Measurements from ENCODE around the gene FUT1. TPM values are rescaled to one million over a fixed set of nuclear protein-coding genes. Genes with fewer than 3 reads are reported as not detected.

FUT1 gene
- total and polyA plus RNA-seq, 9 of the 15 experiments (the other 6 are each of a cell fraction or from before 2014, with no cell fraction given): 2.3 to 18.5 (median 8.8) TPM

- TF ChIP-seq THAP7 (CRISPR knock-in tag; IDR thresholded peaks at IDR 0.05): no peak
- TF ChIP-seq, protein P1, sequence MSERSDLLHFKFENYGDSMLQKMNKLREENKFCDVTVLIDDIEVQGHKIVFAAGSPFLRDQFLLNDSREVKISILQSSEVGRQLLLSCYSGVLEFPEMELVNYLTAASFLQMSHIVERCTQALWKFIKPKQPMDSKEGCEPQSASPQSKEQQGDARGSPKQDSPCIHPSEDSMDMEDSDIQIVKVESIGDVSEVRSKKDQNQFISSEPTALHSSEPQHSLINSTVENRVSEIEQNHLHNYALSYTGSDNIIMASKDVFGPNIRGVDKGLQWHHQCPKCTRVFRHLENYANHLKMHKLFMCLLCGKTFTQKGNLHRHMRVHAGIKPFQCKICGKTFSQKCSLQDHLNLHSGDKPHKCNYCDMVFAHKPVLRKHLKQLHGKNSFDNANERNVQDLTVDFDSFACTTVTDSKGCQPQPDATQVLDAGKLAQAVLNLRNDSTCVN (CRISPR knock-in tag; IDR thresholded peaks at IDR 0.05): peak; percentile 59; the same call in 1 of the 2 replicates
- TF ChIP-seq ZNF764 (CRISPR knock-in tag; IDR thresholded peaks at IDR 0.05; ENCODE audit: low read depth): 0 out of 2 replicates have a peak, but pooled peaks have one; percentile 24
- TF ChIP-seq, protein P2, sequence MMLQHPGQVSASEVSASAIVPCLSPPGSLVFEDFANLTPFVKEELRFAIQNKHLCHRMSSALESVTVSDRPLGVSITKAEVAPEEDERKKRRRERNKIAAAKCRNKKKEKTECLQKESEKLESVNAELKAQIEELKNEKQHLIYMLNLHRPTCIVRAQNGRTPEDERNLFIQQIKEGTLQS (IDR thresholded peaks at IDR 0.05): no peak
- TF ChIP-seq, protein P2 (CRISPR knock-in tag; conservative IDR thresholded peaks at IDR 0.05): no peak
- 0 out of 2 replicates have a peak, but pooled peaks have one; percentile 14 for TF ChIP-seq SMARCA4 (IDR thresholded peaks at IDR 0.05)
- no peak for TF ChIP-seq PTBP1 (IDR thresholded peaks at IDR 0.05; ENCODE audit: low read depth, low read length)
- no peak for TF ChIP-seq ZBTB1 (CRISPR knock-in tag; IDR thresholded peaks at IDR 0.05; ENCODE audit: borderline replicate concordance, low read depth)
- TF ChIP-seq, protein P3, sequence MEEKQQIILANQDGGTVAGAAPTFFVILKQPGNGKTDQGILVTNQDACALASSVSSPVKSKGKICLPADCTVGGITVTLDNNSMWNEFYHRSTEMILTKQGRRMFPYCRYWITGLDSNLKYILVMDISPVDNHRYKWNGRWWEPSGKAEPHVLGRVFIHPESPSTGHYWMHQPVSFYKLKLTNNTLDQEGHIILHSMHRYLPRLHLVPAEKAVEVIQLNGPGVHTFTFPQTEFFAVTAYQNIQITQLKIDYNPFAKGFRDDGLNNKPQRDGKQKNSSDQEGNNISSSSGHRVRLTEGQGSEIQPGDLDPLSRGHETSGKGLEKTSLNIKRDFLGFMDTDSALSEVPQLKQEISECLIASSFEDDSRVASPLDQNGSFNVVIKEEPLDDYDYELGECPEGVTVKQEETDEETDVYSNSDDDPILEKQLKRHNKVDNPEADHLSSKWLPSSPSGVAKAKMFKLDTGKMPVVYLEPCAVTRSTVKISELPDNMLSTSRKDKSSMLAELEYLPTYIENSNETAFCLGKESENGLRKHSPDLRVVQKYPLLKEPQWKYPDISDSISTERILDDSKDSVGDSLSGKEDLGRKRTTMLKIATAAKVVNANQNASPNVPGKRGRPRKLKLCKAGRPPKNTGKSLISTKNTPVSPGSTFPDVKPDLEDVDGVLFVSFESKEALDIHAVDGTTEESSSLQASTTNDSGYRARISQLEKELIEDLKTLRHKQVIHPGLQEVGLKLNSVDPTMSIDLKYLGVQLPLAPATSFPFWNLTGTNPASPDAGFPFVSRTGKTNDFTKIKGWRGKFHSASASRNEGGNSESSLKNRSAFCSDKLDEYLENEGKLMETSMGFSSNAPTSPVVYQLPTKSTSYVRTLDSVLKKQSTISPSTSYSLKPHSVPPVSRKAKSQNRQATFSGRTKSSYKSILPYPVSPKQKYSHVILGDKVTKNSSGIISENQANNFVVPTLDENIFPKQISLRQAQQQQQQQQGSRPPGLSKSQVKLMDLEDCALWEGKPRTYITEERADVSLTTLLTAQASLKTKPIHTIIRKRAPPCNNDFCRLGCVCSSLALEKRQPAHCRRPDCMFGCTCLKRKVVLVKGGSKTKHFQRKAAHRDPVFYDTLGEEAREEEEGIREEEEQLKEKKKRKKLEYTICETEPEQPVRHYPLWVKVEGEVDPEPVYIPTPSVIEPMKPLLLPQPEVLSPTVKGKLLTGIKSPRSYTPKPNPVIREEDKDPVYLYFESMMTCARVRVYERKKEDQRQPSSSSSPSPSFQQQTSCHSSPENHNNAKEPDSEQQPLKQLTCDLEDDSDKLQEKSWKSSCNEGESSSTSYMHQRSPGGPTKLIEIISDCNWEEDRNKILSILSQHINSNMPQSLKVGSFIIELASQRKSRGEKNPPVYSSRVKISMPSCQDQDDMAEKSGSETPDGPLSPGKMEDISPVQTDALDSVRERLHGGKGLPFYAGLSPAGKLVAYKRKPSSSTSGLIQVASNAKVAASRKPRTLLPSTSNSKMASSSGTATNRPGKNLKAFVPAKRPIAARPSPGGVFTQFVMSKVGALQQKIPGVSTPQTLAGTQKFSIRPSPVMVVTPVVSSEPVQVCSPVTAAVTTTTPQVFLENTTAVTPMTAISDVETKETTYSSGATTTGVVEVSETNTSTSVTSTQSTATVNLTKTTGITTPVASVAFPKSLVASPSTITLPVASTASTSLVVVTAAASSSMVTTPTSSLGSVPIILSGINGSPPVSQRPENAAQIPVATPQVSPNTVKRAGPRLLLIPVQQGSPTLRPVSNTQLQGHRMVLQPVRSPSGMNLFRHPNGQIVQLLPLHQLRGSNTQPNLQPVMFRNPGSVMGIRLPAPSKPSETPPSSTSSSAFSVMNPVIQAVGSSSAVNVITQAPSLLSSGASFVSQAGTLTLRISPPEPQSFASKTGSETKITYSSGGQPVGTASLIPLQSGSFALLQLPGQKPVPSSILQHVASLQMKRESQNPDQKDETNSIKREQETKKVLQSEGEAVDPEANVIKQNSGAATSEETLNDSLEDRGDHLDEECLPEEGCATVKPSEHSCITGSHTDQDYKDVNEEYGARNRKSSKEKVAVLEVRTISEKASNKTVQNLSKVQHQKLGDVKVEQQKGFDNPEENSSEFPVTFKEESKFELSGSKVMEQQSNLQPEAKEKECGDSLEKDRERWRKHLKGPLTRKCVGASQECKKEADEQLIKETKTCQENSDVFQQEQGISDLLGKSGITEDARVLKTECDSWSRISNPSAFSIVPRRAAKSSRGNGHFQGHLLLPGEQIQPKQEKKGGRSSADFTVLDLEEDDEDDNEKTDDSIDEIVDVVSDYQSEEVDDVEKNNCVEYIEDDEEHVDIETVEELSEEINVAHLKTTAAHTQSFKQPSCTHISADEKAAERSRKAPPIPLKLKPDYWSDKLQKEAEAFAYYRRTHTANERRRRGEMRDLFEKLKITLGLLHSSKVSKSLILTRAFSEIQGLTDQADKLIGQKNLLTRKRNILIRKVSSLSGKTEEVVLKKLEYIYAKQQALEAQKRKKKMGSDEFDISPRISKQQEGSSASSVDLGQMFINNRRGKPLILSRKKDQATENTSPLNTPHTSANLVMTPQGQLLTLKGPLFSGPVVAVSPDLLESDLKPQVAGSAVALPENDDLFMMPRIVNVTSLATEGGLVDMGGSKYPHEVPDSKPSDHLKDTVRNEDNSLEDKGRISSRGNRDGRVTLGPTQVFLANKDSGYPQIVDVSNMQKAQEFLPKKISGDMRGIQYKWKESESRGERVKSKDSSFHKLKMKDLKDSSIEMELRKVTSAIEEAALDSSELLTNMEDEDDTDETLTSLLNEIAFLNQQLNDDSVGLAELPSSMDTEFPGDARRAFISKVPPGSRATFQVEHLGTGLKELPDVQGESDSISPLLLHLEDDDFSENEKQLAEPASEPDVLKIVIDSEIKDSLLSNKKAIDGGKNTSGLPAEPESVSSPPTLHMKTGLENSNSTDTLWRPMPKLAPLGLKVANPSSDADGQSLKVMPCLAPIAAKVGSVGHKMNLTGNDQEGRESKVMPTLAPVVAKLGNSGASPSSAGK (IDR thresholded peaks at IDR 0.05): no peak
- 0 out of 2 replicates have a peak, but pooled peaks have one; percentile 30 for TF ChIP-seq MTA2 (IDR thresholded peaks at IDR 0.05; ENCODE audit: low read depth)
- TF ChIP-seq MAZ (CRISPR knock-in tag; conservative IDR thresholded peaks at IDR 0.05 in 1 of 2, IDR thresholded peaks at IDR 0.05 in 1 of 2): no peak
- TF ChIP-seq HDAC1 (IDR thresholded peaks at IDR 0.05): peak in 1 of 2 experiments; percentile 34; a peak in 1 of 4 replicates
These were observed 37.4 kb downstream of the FUT1 start (continued) for GRCh38 chr19:48714759-48715675.

All from K562 (cell line).